HG03108 (cell line): ENCODE results near the gene RNF181.
"Not testable (repeated sequence)": the region's sequence is repeated elsewhere in the genome, so short reads cannot be mapped to it uniquely, and the experiment has no call there.

Experiments
- ATAC-seq: cut with Tn5 transposase; IDR thresholded peaks from one replicate; pipeline ENCODE4 v1.9.1; 2021; ENCODE audit warnings: moderate library complexity; ENCODE audit not compliant: unreplicated experiment

The RNF181 gene, protein sequence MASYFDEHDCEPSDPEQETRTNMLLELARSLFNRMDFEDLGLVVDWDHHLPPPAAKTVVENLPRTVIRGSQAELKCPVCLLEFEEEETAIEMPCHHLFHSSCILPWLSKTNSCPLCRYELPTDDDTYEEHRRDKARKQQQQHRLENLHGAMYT

DNA sequence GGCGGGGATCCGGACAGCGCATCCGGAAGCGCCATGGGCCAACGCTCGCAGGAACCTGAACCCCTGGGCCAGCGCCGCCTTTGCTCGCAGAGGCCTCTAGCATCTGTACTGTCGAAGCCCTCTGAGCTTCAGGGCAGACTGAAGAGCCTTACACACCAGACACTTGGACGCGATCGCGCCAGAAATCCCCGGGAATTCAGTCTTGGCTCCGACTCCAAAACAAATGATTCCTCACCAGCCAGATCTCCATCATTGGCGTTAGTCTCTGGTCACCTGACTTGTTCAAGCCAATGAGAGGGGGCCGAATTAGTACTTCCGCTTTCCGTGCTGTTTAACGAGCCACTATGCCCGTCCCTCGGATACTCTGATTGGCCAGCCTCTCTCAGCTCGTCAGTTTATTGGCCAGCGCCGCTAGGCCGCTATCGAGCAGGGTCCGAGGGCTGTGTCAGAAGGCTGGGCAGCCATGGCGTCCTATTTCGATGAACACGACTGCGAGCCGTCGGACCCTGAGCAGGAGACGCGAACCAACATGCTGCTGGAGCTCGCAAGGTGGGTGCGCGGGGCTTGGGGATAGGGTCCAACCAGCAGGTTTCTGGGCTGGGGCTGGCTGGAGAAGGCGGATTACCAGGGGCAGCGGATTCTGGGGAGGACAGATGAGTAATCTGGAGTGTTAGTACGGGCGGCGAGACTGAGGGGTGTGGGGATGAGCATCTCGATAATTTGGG is at the start of gene RNF181:
TSS of gene RNF181 (plus strand) at position 445 of the 725 bp plus-strand sequence. CDS start at position 464, 19 bp downstream.
- peak; percentile 98 for ATAC-seq

DNA sequence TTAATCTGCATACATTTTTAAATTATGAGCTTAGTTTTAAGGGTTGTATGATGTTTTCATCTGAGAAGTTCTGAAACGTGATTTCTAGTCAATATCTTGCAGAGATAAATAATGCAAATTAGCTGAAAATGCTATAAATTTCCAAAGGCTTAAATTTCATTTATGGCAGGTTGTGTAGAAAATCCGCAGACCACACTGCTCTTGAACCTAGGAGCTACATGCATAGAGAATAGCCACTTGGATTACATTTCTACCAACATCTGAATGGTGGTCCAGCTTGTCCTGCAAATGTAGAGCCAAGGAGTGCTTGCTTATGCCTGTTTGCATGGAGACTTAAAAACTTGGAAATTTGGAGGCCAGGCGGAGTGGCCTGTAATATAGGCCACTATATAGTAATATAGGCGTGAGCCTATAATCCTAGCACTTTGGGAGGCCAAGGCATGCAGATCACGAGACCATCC is 49.7 kb upstream of the RNF181 start:
- ATAC-seq = no peak

DNA sequence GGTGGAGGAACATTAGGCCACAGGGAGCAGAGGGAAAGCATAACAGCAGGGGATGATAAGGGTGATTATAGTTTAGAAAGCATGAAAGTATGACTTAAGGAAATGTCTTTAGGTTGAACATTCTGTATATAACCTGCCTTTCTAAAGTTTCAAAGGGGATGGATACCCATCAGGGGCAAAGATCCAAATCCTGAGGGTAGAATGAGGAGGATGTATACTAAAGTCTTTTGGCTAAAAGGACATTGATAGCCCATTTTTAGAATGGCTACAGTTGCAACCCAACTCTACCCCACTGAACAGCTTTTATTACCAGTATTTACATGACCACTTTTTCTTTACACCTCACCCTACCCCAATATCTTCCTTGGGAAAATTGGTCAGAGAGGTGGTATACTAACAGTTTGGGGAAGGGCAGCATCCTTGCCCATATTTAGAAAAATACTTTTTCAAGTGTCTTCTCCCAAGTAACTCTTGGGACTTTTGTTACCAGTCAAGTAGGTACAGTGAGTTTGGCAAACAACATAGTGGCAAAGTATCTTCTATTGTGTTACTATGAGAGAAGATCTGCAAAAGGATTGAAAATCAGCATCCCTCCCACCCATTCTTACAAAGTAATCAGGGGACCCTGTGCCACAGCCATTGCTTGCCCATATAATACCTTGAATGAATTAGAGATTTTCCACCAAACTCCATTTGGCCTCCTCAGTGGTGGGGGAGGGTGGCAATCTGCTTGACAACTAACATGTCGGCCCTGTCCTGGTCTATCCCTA is 48.3 kb upstream of the RNF181 start:
- ATAC-seq = no peak

DNA sequence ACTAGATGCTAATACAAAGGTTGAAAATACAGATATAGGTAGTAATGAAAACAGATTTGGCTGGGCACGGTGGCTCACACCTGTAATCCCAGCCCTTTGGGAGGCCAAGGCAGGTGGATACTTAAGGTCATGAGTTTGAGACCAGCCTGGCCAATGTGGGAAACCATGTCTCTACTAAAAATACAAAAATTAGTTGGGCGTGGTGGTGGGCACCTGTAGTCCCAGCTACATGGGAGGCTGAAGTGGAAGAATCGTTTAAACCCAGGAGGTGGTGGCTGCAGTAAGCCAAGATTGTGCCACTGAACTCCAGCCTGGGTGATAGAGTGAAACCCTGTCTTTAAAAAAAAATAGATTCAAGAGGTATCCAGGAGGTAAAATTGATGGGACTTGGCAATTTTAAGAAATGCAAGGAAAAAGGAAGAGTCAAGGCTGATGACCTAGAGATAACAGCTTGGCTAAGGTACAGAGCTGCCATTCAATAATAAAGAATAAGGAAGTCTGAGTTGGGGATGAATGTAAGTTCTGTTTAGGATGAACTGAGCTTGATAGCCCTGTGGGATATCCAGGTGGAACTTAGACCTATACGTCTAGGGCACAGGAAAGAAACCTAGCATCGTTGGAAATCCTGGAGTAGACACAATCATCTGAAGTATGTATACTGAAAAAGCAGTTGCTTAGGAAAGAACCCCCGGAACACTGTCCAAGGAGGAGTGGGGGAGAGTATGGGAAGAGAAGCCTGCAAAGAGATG is 47.5 kb upstream of the RNF181 start:
- no peak for ATAC-seq

DNA sequence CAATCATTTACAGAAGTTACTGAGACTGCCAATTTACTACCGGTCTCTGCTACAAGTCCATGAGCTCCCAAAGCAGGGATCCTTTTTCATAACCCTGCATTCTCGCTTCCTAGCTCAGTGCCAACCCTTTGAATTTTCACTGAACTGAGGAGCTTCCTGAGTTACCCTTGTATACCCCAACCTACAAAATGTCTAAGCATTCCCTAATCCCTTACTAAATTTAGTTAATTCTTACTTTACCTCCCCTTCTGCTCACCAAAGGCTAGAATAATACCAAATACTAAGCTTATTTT is 47.0 kb upstream of the RNF181 start:
- no peak for ATAC-seq

DNA sequence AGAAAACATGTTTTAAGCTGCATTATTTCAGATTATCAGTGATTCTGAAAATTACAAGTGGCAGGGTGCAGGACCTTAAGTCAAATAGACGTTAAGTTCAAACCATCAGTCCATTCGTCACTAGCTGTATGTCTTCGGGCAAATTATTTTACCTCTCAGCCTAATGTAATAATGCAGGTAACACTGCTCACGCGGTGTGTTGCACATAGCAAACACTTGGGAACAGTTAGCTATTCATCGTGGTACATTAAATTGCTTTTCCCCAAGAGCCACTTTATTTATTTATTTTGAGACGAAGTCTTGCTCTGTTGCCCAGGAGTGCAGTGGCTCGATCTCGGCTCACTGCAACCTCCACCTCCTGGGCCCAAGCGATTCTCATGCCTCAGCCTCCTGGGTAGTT is 46.5 kb upstream of the RNF181 start:
- no peak for ATAC-seq

DNA sequence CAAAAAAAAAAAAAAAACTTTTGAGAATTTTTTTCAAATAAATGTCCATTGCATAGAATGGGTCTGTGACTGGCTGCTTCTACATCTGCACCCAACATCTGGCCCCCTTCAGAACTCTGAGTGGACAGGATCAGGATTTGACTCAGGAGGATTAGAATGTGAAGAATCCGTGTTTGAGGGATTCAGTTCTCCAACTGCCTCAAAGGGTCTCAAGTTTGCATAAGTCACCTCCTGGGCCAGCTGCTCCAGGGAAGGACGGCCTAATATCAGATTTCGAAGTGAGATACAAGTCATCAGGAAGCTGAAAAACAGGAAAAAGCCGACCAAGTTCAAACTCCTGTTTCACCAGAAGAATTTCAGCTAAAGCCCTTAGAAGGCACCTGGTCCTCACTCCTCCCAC is 45.7 kb upstream of the RNF181 start:
- no peak for ATAC-seq

DNA sequence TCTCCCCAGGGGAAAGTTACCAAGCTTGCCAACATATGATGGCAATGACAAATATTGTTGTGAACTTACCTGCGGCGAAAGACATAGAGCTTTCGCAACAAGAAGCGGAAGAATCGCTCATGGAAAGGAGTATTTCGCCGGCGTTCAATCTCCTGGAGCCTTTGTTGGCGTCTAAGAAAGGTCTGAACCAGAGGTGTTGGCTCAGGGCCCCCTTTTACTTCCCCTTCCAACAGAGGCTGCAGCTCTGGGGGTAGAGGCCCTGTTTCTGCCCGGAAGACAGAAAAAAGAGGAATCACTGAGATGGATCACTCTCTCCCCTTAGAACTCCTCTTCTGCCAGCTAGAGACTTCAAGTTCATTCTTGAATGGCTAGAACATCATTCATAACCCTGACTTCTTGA is 45.1 kb upstream of the RNF181 start:
- ATAC-seq = no peak

DNA sequence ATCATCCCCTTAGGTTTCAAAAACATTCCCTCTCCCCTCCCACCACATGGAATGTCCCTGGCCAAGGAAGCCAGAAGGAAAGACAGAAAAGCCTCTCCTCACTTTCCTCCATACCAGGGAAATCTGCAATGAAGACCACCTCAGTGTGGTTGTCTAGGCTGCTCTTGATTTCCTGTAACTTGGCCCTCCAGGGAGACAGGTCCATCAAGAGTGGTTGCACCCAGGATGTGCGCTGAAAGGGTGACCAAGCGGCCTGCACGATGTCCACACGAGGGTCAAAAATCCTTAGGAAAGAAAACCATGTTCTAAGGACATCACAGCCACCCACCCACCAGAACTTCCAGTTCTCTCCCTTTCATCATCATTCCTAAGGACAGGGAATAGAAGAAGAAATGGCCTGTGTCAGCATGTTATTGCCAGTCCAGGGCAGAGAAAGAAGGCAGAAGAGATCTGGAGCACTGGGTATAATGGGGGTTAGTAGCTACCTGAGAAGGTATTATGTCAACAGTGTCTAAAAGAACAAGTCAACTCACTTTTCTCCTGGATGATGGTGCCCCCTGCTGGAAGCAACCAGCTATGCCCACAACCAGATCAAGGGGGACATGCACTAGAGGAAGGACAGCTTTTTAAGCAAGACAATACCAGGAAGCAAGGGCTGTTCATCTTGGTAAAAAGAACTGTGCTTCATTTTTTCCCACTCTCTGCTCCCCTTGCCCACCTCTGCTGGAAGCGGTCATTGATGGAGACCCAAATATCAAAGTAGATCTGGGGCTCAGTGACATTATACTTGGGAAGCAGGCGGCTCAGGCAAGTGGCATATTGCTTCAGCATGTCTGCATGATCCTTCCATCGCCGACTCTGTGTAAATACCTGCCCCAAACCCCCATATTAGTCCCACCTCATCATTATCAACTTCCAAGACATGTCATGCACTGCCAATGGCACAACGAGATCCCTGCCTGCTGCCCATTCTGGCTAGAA is 43.6 kb upstream of the RNF181 start:
- no peak for ATAC-seq

DNA sequence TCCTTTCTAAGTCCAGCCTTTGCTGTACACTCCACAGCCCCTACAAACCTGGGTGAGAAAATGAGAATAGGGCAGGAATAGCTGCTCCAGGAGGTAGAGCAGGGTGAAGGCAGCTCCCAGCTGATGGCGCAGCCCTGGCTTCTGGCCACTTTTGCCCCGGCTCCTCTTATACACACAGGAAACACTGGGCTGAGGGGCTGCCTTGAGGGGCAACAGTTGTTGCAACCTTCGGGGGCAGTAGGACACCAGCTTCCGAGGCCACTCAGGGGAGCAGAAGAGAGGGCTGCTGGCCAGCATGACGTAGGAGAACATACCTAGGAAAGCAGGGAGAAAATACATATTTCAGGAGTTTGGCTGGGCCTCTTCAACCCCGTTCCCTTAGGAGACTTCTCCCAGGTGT is 42.4 kb upstream of the RNF181 start:
- ATAC-seq = no peak

DNA sequence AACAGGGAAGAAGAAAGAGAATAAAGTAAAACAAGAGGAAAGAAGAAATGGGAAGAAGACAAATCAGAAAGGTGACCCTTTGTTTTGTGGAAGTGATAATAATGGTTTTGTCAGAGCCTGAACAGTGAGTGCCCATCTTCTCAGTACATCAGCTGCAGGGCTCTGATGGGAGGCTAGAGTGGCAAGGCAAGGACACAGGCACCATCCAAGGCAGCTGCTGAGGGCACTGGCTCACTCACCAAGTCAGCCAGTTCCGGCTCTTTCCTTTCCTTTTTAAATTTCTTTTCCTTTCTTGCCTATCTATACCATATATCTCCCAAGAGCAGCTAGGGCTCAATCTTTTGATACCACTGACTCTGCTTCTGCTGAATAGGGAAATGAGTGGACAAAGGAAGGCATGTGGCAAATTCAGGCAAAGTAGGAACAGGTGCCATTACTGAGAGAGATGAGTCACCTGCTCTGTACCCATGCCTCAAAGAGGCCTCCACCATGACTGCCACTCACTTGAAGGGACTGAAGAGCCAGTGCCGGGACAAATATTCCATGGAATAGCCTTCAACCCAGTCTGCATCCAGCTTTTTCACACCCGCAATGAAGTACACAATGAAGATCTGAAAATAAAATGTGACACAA is 40.4 kb upstream of the RNF181 start:
- no peak for ATAC-seq

DNA sequence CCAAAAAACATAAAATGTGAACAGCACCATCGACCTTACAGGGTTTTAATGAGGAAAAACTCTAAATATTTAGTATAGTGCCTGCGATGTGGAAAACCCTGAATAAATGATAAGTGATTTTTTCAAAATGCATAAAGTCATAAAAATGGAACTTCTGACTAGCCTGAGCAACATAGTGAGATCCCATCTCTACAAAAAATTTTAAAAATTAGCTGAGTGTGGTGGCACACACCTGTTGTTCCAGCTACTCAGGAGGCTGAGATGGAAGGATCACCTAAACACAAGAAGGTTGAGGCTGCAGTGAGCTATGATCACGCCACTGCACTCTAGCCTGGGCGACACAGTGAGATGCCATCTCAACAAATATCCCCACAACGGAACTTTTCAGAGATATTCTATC is 38.4 kb upstream of the RNF181 start:
- ATAC-seq = no peak

DNA sequence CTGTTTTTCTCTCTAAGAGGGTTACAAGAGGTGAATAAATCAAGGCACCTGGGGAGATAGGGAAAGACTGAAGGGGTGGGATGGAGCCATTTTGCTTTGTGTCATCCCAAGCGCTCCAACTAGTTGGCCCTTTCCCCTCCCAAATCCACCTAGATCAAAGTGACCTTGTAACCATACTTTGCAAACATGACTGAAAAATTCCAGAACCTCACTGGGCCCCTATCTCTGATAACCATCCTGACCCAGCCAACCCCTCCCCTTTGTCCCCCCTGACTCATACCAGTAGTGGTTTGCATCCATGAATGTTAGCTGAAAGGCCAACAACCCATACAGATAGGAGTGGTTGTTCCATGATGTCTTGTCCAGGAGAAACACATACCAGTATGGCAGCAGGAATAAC is 37.4 kb upstream of the RNF181 start:
- ATAC-seq = no peak

DNA sequence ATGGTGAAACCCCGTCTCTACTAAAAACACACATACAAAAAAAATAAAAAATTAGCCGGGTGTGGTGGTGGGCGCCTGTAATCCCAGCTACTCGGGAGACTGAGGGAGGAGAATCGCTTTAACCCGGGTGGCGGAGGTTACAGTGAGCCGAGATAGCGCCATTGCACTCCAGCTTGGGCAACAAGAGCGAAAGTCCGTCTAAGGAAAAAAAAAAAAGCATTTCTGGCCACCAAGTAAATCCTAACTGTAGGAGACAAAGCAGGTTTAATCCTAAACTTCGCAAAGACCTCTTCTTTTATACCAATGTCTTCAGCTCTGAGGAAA is 35.2 kb upstream of the RNF181 start:
- not testable (repeated sequence) for ATAC-seq

DNA sequence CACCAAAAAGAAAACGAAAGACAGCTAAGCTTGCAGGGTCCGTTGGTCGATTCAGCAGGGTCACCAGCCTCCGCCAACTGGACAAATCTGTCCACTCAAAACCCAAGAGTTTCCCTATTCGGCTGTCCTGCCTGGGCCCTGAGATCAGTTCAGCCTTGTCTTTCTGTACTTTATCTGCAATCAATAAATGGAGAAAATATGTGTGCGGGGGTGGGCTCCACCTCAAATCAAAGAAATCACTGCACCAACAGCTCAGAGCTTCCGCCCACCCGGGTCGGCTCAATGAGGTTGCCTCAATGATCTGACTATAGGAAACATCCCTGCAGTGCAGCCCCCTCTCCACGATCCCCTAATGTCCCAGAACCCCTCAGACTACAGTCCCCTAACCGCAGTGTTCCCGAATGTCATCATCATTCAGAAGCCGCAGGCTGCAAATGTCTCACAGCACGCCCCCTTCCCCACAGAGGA is 34.7 kb upstream of the RNF181 start:
- ATAC-seq = no peak

DNA sequence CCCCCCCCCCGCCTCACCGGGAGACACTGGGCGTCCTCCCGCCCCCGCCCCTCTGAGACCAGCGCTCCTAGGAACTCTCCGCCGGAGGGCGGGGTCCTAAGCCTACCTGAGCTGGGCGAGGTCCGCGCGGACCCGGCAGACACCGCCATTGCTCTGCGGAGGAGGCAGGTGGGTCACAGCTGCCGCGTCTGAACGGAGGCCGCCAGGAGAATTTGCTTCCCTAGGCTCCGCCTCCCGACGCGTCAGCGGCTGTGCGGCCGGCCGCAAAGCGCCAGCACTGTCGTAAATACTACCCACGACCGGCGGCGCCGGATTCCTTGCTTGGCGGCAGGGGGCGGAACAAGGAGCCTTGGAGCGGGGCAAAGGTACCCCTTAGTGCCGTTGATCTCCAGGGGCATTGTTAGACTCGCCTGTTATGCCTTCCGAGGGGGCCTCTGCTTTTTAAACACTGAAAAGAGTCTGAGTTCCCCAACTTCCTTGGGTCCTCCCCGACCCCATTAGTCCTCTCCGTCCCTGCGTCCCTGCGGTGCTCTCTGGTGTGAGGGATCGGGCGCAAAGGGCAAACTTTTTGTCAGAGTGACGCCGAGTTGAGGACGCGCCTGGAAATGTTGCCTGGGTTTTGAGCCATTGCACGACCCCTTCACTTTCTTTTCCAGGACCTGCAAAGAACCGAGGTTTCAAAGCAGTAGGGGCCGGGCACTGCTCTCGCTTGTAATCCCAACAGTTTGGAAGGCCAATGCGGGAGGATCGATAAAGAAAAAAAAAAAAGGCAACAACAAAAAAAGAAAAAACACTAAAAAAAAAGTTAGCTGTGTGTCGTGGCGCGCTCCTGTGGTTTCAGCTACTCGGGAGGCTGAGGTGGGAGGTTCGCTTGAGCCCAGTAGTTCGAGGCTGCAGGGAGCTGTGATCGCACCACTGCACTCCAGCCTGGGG is 34.0 kb upstream of the RNF181 start, which contains the start of gene GGCX:
TSS of gene GGCX (minus strand) at position 214 of the 933 bp plus-strand sequence. CDS start at position 149, 65 bp downstream.
- peak; percentile 87 for ATAC-seq

DNA sequence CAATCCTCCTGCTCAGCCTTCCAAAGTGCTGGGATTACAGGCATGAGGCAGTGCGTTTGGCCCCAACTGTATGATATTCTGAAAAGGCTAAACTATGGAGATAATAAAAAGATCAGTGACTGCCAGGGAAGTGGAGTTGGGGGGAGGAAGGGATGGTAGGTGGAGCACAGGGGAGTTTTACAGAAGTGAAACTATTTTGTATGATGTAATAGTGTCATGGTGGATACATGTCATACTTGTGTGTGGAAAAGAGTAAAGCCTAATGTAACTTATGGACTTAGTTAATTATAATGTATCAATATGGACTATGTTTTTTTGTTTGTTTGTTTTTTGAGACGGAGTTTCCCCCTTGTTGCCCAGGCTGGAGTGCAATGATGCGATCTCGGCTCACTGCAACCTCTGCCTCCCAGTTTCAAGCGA is 31.4 kb upstream of the RNF181 start:
- no peak for ATAC-seq

DNA sequence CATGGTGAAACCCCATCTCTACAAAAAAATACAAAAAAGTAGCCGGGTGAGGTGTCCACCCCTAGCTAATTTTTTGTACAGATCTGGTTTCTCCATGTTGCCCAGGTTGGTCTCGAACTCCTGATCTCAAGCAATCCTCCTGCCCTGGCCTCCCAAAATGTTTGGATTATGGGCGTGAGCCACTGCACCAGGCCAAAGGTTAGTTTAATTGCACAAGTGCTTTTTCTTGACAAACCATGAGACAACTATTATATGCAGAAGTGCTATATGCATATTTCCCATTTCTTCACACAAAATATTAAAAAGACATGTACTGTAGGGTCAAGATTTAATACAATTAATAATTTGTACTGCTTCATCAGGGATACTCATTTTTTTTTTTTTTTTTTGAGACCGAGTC is 29.3 kb upstream of the RNF181 start:
- ATAC-seq = no peak

DNA sequence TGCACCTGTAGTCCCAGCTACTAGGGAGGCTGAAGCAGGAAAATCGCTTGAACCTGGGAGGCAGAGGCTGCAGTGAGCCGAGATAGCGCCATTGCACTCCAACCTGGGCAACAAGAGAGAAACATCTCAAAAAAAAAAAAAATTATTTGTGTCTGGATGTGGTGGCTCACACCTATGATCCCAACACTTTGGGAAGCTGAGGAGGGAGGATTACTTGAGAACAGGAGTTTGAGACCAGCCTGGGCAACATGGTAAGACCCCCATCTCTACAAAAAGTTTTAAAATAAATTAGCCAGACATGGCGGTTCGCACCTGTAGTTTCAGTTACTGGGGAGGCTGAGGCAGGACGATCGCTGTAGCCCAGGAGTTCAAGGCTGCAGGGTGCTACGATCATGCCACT is 19.8 kb upstream of the RNF181 start:
- ATAC-seq = no peak
